ENCODE measurements around the gene CYB561D2.

- TF ChIP-seq EZH2 (IDR thresholded peaks at IDR 0.05; ENCODE audit: borderline replicate concordance, low read length) (no peak), CTCF (IDR thresholded peaks at IDR 0.05; ENCODE audit: low read length) (no peak)
Observed at GRCh38 chr3:50353245-50354004, 2.8 kb downstream of the CYB561D2 start.
